GM23338 (cell line): ENCODE measurements around the gene CCDC70. TPM values are rescaled to one million over a fixed set of nuclear protein-coding genes. Genes with fewer than 3 reads are reported as not detected.

Experiments used
- ATAC-seq: fragments of 200-7000 bp; cut with Tn5 transposase; 3 replicates; pipeline ENCODE4 v1.9.1; 2020
- DNase-seq: peaks from one replicate; pipeline ENCODE4 v3.0.0-alpha.2; 2015; ENCODE audit warnings: low spot score
- H2AFZ ChIP-seq: fragments of 200-600 bp; sonication (generic); 2 replicates; pipeline ENCODE4 v1.8.0; 2016; ENCODE audit warnings: antibody characterized with exemption, mild to moderate bottlenecking, moderate library complexity
- H3F3A ChIP-seq: fragments of 200-600 bp; sonication (generic); replicated peaks from 2 replicates; pipeline ENCODE4 v1.8.0; 2017; ENCODE audit warnings: antibody characterized with exemption, mixed run types, low read depth
- H3K27ac ChIP-seq: fragments of 200-600 bp; sonication (generic); 2 replicates; pipeline ENCODE4 v1.6.1; 2016; ENCODE audit warnings: low read depth
- H3K27me3 ChIP-seq: fragments of 200-600 bp; sonication (generic); 2 replicates; pipeline ENCODE4 v1.8.0; 2016; ENCODE audit warnings: mild to moderate bottlenecking, mixed run types, moderate library complexity; ENCODE audit not compliant: insufficient read depth
- H3K36me3 ChIP-seq: fragments of 200-600 bp; sonication (generic); 2 replicates; pipeline ENCODE4 v1.8.0; 2016; ENCODE audit warnings: mild to moderate bottlenecking; ENCODE audit not compliant: insufficient read depth
- H3K4me1 ChIP-seq: fragments of 200-600 bp; sonication (generic); 2 replicates; pipeline ENCODE4 v1.8.0; 2016; ENCODE audit warnings: mild to moderate bottlenecking, moderate library complexity; ENCODE audit not compliant: insufficient read depth
- H3K4me2 ChIP-seq: fragments of 200-600 bp; sonication (generic); 2 replicates; pipeline ENCODE4 v1.7.1; 2017; ENCODE audit warnings: mixed run types
- H3K4me3 ChIP-seq: fragments of 200-600 bp; sonication (generic); 2 replicates; pipeline ENCODE4 v1.6.1; 2016; ENCODE audit warnings: mixed run types
- H3K79me2 ChIP-seq: fragments of 200-600 bp; sonication (generic); replicated peaks from 2 replicates; pipeline ENCODE4 v1.8.0; 2017; ENCODE audit warnings: mild to moderate bottlenecking; ENCODE audit not compliant: insufficient read depth
- H3K9me2 ChIP-seq: fragments of 200-600 bp; sonication (generic); 2 replicates; pipeline ENCODE4 v1.8.0; 2017; ENCODE audit not compliant: insufficient read depth
- H4K20me1 ChIP-seq: fragments of 200-600 bp; sonication (generic); replicated peaks from 2 replicates; pipeline ENCODE4 v1.8.0; 2017; ENCODE audit warnings: mild to moderate bottlenecking; ENCODE audit not compliant: insufficient read depth
- H3K27ac Mint-ChIP-seq: 2 replicates; pipeline ENCODE4 v1.8.0; 2020; ENCODE audit warnings: inconsistent platforms, mild to moderate bottlenecking, moderate library complexity, mixed read lengths
- H3K27me3 Mint-ChIP-seq: 3 replicates; pipeline ENCODE4 v1.8.0; 2022; ENCODE audit warnings: low read depth, mild to moderate bottlenecking, moderate library complexity, mixed read lengths, inconsistent platforms; ENCODE audit not compliant: insufficient read depth, poor library complexity
- H3K36me3 Mint-ChIP-seq: 3 replicates; pipeline ENCODE4 v1.8.0; 2021; ENCODE audit warnings: low read depth, mild to moderate bottlenecking, inconsistent platforms, moderate library complexity, mixed read lengths
- H3K4me1 Mint-ChIP-seq: 3 replicates; pipeline ENCODE4 v1.8.0; 2020; ENCODE audit warnings: mild to moderate bottlenecking, inconsistent platforms, mixed read lengths
- H3K4me3 Mint-ChIP-seq: 3 replicates; pipeline ENCODE4 v1.8.0; 2021; ENCODE audit warnings: moderate library complexity, mild to moderate bottlenecking, inconsistent platforms, mixed read lengths
- H3K9me3 Mint-ChIP-seq: 3 replicates; pipeline ENCODE4 v1.8.0; 2020; ENCODE audit warnings: moderate library complexity, mild to moderate bottlenecking, inconsistent platforms, mixed read lengths
- ETS1 ChIP-seq: IDR thresholded peaks from 2 replicates; pipeline ENCODE4 v1.6.1; 2016; ENCODE audit warnings: antibody characterized with exemption
- JUNB ChIP-seq: IDR thresholded peaks from one replicate; pipeline ENCODE4 v1.6.1; 2016; ENCODE audit warnings: antibody characterized with exemption; ENCODE audit not compliant: unreplicated experiment
- NANOG ChIP-seq: IDR thresholded peaks from 2 replicates; pipeline ENCODE4 v1.6.1; 2016; ENCODE audit warnings: antibody characterized with exemption, borderline replicate concordance
- REST ChIP-seq: IDR thresholded peaks from one replicate; pipeline ENCODE4 v1.6.1; 2018; ENCODE audit warnings: antibody characterized with exemption; ENCODE audit not compliant: unreplicated experiment
- STAT1 ChIP-seq: IDR thresholded peaks from one replicate; pipeline ENCODE4 v1.6.1; 2016; ENCODE audit warnings: antibody characterized with exemption; ENCODE audit not compliant: unreplicated experiment
- ZNF331 ChIP-seq: fragments of 250-450 bp; sonication (Bioruptor Pico); IDR thresholded peaks from 2 replicates; pipeline ENCODE4 v1.5.0; 2020; ENCODE audit warnings: low read depth, mild to moderate bottlenecking, moderate library complexity
- polyA plus RNA-seq: library from polyadenylated mRNA; unstranded; fragments of >200 nt; fragmentation: Nextera tagmentation; extraction: Ambion mirVana; gene quantifications from 2 replicates; pipeline ENCODE4 v1.2.1, GENCODE V29; 2016
- total RNA-seq: library from RNA; depleted of rRNA; stranded (reverse); fragments of >200 nt; shearing (Covaris generic); gene quantifications from 2 replicates; pipeline ENCODE4 v1.2.3, GENCODE V29; 2014

Gene CCDC70
- total and polyA plus RNA-seq, 2 experiments from 2014 or later: not detected

GRCh38 chr13:51887468-51887867, 25.7 kb downstream of the CCDC70 start:
- no peak overlapping the region for H3K27ac ChIP-seq
- no peak for ATAC-seq

GRCh38 chr13:51892657-51893056, 30.9 kb downstream of the CCDC70 start:
- Histone ChIP-seq H2AFZ (no peak overlapping the region), H3K79me2 (no peaks in the 10 kb centered on the region), H3K36me3 (no peaks in the 10 kb centered on the region), H3F3A (no peaks in the 10 kb centered on the region), H4K20me1 (no peaks in the 10 kb centered on the region), H3K27ac (no peak overlapping the region), H3K9me2 (no peaks in the 10 kb centered on the region), H3K27me3 (no peaks in the 10 kb centered on the region), H3K4me3 (no peak overlapping the region), H3K4me1 (0 out of 2 replicates have a peak, but pooled peaks cover 5% of the 10 kb centered on the region), H3K4me2 (no peak overlapping the region)
- DNase-seq: no peak
- Mint-ChIP-seq H3K36me3 (no peaks in the 10 kb centered on the region; the same call in 2 of the 3 replicates), H3K4me3 (no peak overlapping the region), H3K9me3 (no peaks in the 10 kb centered on the region), H3K4me1 (peaks cover 16% of the 10 kb centered on the region), H3K27me3 (peaks cover 7% of the 10 kb centered on the region), H3K27ac (no peak overlapping the region)
- ATAC-seq: no peak
- TF ChIP-seq NANOG (no peak), STAT1 (no peak), ZNF331 (CRISPR knock-in tag) (no peak)

More at GRCh38 chr13:51887468-51887867, 25.7 kb downstream of the CCDC70 start:
- Mint-ChIP-seq H3K4me3 (no peak overlapping the region), H3K36me3 (peaks cover 7% of the 10 kb centered on the region), H3K27me3 (peaks cover 3% of the 10 kb centered on the region), H3K9me3 (peaks cover 16% of the 10 kb centered on the region), H3K4me1 (peaks cover 4% of the 10 kb centered on the region; the same call in 2 of the 3 replicates), H3K27ac (no peak overlapping the region)
- Histone ChIP-seq H4K20me1 (no peaks in the 10 kb centered on the region), H3K36me3 (no peaks in the 10 kb centered on the region), H3K9me2 (peaks cover 6% of the 10 kb centered on the region; the same call in 1 of the 2 replicates), H3K4me2 (no peak overlapping the region), H3K4me3 (no peak overlapping the region), H2AFZ (no peak overlapping the region), H3F3A (no peaks in the 10 kb centered on the region), H3K27me3 (no peaks in the 10 kb centered on the region), H3K79me2 (no peaks in the 10 kb centered on the region), H3K4me1 (0 out of 2 replicates have a peak, but pooled peaks cover 5% of the 10 kb centered on the region)
- DNase-seq: no peak
- no peak for TF ChIP-seq ETS1
- TF ChIP-seq STAT1: no peak
- no peak for TF ChIP-seq JUNB
- no peak for TF ChIP-seq ZNF331 (CRISPR knock-in tag)
- no peak for TF ChIP-seq REST
